NCI-H526 (cell line): ENCODE results near the gene KDM5B.
A peak's percentile ranks its signal among the peaks of the same experiment; 100 is the strongest.

Experiments used
- DNase-seq, 2 experiments: peaks; one replicate each; lab custom pipeline; 2025; lab: John Stamatoyannopoulos, UW

The KDM5B gene

GRCh38 chr1:202711949-202712635 lies 96.1 kb downstream of the KDM5B start:
- no peak for DNase-seq

- DNase-seq: peak in 1 of 2 experiments; percentile 62
These were observed 97.9 kb downstream of the KDM5B start, which contains the start of gene SYT2 for GRCh38 chr1:202710070-202711045. Gene SYT2, minus strand, starts transcription at chr1:202710454. Its CDS starts 104,682 bp downstream, at chr1:202605772.

- no peak for DNase-seq
These were observed 98.8 kb downstream of the KDM5B start for GRCh38 chr1:202709276-202710041.

GRCh38 chr1:202708456-202709275 lies 99.6 kb downstream of the KDM5B start:
- no peak for DNase-seq

- no peak for DNase-seq
These were observed 101.4 kb downstream of the KDM5B start for GRCh38 chr1:202706851-202707250.

GRCh38 chr1:202704601-202705000 lies 103.6 kb downstream of the KDM5B start:
- no peak for DNase-seq

GRCh38 chr1:202703191-202703590 lies 105.0 kb downstream of the KDM5B start:
- DNase-seq: no peak

- no peak for DNase-seq
These were observed 106.1 kb downstream of the KDM5B start for GRCh38 chr1:202702088-202702487.

GRCh38 chr1:202701200-202701599 lies 107.0 kb downstream of the KDM5B start:
- DNase-seq: no peak

- DNase-seq: no peak
These were observed 108.2 kb downstream of the KDM5B start for GRCh38 chr1:202700061-202700460.

- DNase-seq: no peak
These were observed 109.9 kb downstream of the KDM5B start for GRCh38 chr1:202698276-202698675.

- DNase-seq: no peak
These were observed 111.2 kb downstream of the KDM5B start for GRCh38 chr1:202697038-202697437.

- peak in 1 of 2 experiments; percentile 33 for DNase-seq
These were observed 113.9 kb downstream of the KDM5B start for GRCh38 chr1:202694314-202694713.

GRCh38 chr1:202692959-202693555 lies 115.2 kb downstream of the KDM5B start:
- peak in 1 of 2 experiments; percentile 26 for DNase-seq

GRCh38 chr1:202691816-202692215 lies 116.4 kb downstream of the KDM5B start:
- DNase-seq: no peak

GRCh38 chr1:202689493-202690342 lies 118.5 kb downstream of the KDM5B start:
- no peak for DNase-seq

GRCh38 chr1:202689082-202689481 lies 119.1 kb downstream of the KDM5B start:
- no peak for DNase-seq

GRCh38 chr1:202688401-202688800 lies 119.8 kb downstream of the KDM5B start:
- DNase-seq: no peak

- DNase-seq: no peak
These were observed 120.4 kb downstream of the KDM5B start for GRCh38 chr1:202687798-202688197.

GRCh38 chr1:202687370-202687769 lies 120.9 kb downstream of the KDM5B start:
- DNase-seq: no peak
